Measurements from ENCODE around the gene GPR146.

The GPR146 gene

DNA sequence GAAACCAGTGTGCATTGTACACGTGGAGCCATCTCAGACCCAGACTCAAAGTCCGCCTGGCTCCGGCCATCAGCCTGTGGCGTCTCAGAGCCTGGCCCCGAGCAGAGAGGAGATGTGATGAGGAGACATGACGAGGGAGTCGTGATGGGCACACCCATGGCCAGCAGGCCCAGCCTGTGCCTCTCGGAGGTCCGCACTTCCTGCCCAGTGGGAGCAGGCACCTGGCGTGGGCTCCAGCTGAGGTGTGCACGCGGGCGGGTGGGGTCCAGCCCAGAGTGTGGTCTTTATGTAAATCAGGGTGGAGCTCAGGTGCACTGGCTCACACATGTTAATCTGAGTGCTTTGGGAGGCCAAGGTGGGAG, 26.0 kb upstream of the GPR146 start:
- DNase-seq (ENCODE audit: low spot score) = no peak
- in situ Hi-C loops (cut with MboI; ENCODE audit: low pct_unique_long_range_greater_than_20kb, low sequenced_read_pairs, unreplicated experiment) = no loop called here
- TF ChIP-seq, protein P1, sequence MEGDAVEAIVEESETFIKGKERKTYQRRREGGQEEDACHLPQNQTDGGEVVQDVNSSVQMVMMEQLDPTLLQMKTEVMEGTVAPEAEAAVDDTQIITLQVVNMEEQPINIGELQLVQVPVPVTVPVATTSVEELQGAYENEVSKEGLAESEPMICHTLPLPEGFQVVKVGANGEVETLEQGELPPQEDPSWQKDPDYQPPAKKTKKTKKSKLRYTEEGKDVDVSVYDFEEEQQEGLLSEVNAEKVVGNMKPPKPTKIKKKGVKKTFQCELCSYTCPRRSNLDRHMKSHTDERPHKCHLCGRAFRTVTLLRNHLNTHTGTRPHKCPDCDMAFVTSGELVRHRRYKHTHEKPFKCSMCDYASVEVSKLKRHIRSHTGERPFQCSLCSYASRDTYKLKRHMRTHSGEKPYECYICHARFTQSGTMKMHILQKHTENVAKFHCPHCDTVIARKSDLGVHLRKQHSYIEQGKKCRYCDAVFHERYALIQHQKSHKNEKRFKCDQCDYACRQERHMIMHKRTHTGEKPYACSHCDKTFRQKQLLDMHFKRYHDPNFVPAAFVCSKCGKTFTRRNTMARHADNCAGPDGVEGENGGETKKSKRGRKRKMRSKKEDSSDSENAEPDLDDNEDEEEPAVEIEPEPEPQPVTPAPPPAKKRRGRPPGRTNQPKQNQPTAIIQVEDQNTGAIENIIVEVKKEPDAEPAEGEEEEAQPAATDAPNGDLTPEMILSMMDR (IDR thresholded peaks at IDR 0.05; ENCODE audit: extremely low read depth, insufficient read depth, missing control alignments) = no peak

DNA sequence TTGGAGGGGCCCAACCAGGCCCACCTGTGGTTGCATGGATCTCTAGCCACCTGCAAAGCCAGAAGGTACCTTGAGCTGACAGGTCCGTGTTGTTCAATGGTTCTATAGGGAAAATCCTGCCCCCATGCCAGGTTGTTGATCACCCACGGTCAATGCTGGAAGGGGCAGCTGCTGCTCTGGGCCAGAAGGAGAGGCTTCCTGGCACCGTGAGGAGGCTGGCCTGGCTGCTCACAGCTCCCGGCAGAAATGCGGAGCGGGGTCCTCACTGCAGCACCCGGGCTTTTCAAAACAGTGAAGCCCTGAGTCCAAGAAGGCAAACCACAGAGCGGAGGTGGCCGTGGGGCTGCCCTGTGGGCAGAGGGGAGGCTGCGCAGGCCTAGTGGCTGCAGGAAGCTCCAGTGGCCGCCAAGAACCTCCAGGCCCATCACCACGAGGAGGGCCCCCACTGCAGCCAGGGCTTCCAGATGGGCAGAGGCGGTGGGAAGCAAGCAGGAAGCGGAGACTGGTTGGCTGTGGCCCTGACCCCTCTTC, 25.0 kb upstream of the GPR146 start:
- no peak for DNase-seq (ENCODE audit: low spot score)
- in situ Hi-C loops (cut with MboI; ENCODE audit: low pct_unique_long_range_greater_than_20kb, low sequenced_read_pairs, unreplicated experiment) = no loop called here
- TF ChIP-seq, protein P1 (IDR thresholded peaks at IDR 0.05; ENCODE audit: extremely low read depth, insufficient read depth, missing control alignments) = no peak

DNA sequence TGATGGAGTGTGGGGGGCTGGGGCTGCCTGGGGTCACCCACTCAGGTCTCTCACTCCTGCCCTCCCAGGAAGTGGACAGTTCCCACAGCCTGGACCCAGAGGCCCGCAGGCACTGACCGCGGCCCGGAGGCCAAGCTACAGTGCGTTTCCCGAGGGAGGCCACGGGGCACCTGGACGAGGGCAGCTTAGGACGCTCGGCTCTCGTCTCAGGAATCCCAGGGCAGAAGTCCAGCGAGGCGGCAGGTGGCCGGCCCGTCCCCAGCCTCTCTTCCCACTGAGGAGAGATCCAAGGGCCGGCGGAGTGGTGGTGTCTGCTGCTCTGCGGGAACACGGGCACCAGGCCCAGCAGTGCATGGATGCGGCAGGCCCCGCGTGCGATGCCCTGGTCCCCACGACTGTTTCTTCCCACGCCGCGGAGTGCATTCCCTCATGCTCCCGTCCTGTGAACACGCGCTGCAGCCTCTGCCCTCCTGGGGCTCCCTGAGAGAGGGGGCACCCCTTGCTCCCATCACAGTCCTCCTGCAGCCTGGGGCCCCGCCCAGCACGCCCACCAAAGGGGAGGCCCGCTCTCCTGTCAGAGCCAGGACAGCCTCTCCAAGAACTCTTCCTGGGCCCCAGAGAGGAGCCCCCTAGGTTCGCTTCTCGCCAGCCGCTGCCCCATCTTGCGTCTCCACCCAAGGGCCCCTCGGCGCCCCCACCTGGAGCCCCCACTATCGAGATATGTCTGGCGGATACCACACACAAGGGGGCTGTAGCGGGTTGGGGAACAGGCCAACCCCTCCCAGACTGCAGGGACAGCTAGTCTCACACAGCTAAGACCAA, 24.3 kb upstream of the GPR146 start:
- no peak for DNase-seq (ENCODE audit: low spot score)
- TF ChIP-seq, protein P1 (IDR thresholded peaks at IDR 0.05; ENCODE audit: extremely low read depth, insufficient read depth, missing control alignments) = no peak
- in situ Hi-C loops (cut with MboI; ENCODE audit: low pct_unique_long_range_greater_than_20kb, low sequenced_read_pairs, unreplicated experiment) = no loop called here

DNA sequence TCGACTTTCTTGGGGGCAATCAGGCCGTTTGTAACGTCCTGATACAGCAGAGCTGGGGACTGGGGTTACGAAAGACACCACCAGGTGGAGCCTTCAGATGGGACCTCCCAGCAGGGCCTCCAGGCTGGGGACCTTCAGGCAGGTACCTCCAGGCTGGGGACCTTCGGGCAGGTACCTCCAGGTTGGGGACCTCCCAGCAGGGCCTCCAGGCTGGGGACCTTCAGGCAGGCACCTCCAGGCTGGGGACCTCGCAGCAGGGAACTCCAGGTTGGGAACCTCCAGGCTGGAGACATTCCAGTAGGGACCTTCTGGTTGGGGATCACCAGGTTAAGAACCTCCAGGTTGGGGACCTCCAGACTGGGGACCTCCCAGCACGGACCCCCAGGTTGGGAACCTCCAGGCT, 23.5 kb upstream of the GPR146 start:
- in situ Hi-C loops (cut with MboI; ENCODE audit: low pct_unique_long_range_greater_than_20kb, low sequenced_read_pairs, unreplicated experiment) = no loop called here
- TF ChIP-seq, protein P1 (IDR thresholded peaks at IDR 0.05; ENCODE audit: extremely low read depth, insufficient read depth, missing control alignments) = peak; percentile 36
- no peak for DNase-seq (ENCODE audit: low spot score)

DNA sequence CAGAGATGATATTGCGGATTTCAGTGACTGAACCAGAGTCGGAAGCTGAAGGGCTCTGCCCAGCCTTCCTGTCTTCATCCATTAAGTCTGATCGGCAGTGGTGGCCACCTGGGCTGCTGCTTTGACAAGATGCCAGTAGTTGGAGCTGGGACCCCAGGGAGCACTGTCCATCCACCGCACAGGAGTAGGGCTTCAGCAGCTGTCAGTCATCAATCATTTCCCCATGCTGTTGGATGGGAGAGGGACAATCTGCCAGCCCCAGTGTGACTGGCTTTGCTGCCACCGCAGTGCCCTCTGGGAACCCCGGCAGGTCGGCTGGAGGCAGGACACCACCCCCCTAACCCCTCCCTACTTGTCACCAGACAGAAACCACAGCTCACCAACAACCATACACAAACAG, 23.0 kb upstream of the GPR146 start:
- in situ Hi-C loops (cut with MboI; ENCODE audit: low pct_unique_long_range_greater_than_20kb, low sequenced_read_pairs, unreplicated experiment) = no loop called here
- TF ChIP-seq, protein P1 (IDR thresholded peaks at IDR 0.05; ENCODE audit: extremely low read depth, insufficient read depth, missing control alignments) = no peak
- no peak for DNase-seq (ENCODE audit: low spot score)

DNA sequence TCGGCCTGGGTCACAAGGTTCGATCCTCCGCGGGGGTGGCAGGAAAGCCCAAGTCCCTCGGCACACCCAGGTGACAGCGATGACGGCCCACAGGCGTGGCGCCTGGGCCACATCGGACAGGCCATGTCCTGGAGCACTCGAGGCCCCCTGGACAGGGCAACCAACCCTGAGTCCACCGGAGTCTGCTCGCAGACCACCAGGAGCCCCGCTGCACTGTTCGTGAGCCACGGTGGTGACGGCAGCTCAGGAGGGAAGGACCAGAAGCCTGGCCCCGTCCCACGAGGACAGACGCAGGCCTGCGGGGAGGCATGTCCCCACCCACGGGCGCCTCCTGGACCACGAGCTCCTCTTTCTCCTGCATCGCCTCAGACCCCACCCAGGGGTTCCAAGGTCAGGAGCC, 22.4 kb upstream of the GPR146 start:
- DNase-seq (ENCODE audit: low spot score) = no peak
- TF ChIP-seq, protein P1 (IDR thresholded peaks at IDR 0.05; ENCODE audit: extremely low read depth, insufficient read depth, missing control alignments) = no peak
- in situ Hi-C loops (cut with MboI; ENCODE audit: low pct_unique_long_range_greater_than_20kb, low sequenced_read_pairs, unreplicated experiment) = no loop called here

All from GM13977 (cell line).